Measurements from ENCODE around the gene CDC42EP5.

The CDC42EP5 gene

DNA sequence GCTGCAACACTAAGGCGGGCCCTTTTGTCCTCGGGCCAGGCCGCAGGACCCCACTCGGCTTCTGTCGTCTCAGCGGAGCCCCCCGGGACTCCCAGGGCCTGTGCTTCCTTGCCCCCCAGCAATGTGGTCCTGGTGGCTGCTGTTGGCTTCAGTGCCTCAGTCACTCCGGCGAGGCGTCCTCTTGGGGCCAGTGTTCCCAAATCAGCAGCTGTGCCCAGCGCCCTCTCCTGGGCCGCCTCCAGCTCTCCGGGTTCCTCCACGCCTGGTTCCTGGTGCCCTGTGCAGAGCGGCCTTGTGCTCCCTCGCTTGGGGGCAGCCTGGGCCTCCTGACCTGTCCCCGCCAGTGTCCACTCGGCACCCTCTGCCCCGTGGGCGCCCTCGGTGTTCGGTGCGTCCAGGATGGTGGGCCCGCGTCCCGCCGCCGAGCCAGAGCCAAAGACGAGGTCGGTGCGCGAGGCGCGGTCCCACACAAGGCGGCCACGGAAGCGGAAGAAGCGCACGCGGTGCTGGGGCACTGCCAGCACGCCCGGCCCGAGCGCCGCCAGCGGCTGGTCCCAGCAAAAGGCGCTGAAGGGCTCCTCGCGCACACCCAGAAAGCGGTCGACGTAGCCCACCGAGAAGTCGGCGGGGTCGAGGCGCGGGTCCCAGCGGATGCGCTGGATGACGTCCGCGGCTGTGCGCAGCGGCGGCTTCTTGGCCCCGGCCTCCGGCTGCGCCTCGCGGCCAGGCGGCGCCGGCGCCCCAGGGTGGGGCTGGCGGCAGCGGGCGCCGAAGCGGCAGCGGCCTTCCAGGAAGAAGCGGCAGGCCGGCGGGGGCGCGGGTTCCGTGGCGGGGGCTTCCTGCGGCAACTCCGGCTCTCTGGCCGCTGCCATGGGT lies 10.2 kb downstream of the CDC42EP5 start:
- peak overlapping the region; percentile 96 for H3K27ac ChIP-seq (replicated peaks)
- peak overlapping the region; percentile 56 for H3K4me3 ChIP-seq (replicated peaks; ENCODE audit: insufficient read depth, low read length)
- peak in 1 of 2 experiments; percentile 83 for DNase-seq (ENCODE audit: low read depth in 1 of 2, low spot score in 1 of 2)
- TF ChIP-seq POLR2AphosphoS5 (IDR thresholded peaks at IDR 0.05; ENCODE audit: low read depth) (peak; percentile 84), SPI1 (IDR thresholded peaks at IDR 0.05; ENCODE audit: borderline replicate concordance, low read depth) (no peak), GABPA (IDR thresholded peaks at IDR 0.05; ENCODE audit: low read depth) (no peak)
- TF ChIP-seq, protein P1, sequence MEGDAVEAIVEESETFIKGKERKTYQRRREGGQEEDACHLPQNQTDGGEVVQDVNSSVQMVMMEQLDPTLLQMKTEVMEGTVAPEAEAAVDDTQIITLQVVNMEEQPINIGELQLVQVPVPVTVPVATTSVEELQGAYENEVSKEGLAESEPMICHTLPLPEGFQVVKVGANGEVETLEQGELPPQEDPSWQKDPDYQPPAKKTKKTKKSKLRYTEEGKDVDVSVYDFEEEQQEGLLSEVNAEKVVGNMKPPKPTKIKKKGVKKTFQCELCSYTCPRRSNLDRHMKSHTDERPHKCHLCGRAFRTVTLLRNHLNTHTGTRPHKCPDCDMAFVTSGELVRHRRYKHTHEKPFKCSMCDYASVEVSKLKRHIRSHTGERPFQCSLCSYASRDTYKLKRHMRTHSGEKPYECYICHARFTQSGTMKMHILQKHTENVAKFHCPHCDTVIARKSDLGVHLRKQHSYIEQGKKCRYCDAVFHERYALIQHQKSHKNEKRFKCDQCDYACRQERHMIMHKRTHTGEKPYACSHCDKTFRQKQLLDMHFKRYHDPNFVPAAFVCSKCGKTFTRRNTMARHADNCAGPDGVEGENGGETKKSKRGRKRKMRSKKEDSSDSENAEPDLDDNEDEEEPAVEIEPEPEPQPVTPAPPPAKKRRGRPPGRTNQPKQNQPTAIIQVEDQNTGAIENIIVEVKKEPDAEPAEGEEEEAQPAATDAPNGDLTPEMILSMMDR (IDR thresholded peaks at IDR 0.05; ENCODE audit: insufficient read depth, low read length): peak; percentile 42
- H3K27me3 ChIP-seq (ENCODE audit: insufficient read depth, poor library complexity, severe bottlenecking): peaks cover 8% of the 10 kb centered on the region

DNA sequence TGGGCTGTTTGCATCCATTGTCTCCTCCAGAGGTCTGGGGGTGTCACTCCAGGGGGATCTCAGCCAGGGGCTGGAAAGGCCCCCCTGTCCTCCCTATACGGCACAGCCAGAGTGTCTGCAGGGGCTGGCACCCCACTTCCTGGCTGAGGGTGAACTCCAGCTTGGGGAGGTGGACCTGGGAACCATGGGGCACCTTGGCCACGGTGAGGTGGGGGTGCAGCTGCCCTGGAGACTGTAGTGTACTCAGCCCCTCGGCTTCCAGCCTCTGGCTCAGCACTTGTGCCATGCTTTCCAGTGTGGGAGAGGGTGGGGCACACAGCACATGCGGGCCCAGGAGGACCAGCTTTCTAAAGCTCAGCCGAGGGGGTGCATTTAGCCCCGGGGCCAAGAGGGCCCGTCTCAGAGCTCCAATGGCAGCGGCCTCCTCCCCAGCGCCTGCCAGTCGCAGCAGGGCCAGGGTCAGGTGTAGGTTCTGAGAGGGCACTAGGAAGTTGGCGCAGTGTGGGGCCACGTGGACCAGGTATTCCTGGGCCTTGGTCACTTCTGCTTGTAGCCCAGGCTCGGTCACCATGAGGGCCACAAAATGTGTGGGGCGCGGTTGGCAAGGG lies 10.9 kb downstream of the CDC42EP5 start:
- peak overlapping the region; percentile 56 for H3K4me3 ChIP-seq (replicated peaks; ENCODE audit: insufficient read depth, low read length)
- peak overlapping the region; percentile 96 for H3K27ac ChIP-seq (replicated peaks)
- peaks cover 5% of the 10 kb centered on the region for H3K27me3 ChIP-seq (ENCODE audit: insufficient read depth, poor library complexity, severe bottlenecking)
- peak in 1 of 2 experiments; percentile 39 for DNase-seq (ENCODE audit: low read depth in 1 of 2, low spot score in 1 of 2)
- peak; percentile 36; the same call in 1 of the 2 replicates for TF ChIP-seq POLR2AphosphoS5 (IDR thresholded peaks at IDR 0.05; ENCODE audit: low read depth)
- TF ChIP-seq, protein P2, sequence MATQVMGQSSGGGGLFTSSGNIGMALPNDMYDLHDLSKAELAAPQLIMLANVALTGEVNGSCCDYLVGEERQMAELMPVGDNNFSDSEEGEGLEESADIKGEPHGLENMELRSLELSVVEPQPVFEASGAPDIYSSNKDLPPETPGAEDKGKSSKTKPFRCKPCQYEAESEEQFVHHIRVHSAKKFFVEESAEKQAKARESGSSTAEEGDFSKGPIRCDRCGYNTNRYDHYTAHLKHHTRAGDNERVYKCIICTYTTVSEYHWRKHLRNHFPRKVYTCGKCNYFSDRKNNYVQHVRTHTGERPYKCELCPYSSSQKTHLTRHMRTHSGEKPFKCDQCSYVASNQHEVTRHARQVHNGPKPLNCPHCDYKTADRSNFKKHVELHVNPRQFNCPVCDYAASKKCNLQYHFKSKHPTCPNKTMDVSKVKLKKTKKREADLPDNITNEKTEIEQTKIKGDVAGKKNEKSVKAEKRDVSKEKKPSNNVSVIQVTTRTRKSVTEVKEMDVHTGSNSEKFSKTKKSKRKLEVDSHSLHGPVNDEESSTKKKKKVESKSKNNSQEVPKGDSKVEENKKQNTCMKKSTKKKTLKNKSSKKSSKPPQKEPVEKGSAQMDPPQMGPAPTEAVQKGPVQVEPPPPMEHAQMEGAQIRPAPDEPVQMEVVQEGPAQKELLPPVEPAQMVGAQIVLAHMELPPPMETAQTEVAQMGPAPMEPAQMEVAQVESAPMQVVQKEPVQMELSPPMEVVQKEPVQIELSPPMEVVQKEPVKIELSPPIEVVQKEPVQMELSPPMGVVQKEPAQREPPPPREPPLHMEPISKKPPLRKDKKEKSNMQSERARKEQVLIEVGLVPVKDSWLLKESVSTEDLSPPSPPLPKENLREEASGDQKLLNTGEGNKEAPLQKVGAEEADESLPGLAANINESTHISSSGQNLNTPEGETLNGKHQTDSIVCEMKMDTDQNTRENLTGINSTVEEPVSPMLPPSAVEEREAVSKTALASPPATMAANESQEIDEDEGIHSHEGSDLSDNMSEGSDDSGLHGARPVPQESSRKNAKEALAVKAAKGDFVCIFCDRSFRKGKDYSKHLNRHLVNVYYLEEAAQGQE (IDR thresholded peaks at IDR 0.05; ENCODE audit: insufficient replicate concordance, low read depth): no peak
- TF ChIP-seq, protein P1 (IDR thresholded peaks at IDR 0.05; ENCODE audit: insufficient read depth, low read length): no peak
- TF ChIP-seq GABPA (IDR thresholded peaks at IDR 0.05; ENCODE audit: low read depth): no peak
- no peak for TF ChIP-seq SPI1 (IDR thresholded peaks at IDR 0.05; ENCODE audit: borderline replicate concordance, low read depth)

DNA sequence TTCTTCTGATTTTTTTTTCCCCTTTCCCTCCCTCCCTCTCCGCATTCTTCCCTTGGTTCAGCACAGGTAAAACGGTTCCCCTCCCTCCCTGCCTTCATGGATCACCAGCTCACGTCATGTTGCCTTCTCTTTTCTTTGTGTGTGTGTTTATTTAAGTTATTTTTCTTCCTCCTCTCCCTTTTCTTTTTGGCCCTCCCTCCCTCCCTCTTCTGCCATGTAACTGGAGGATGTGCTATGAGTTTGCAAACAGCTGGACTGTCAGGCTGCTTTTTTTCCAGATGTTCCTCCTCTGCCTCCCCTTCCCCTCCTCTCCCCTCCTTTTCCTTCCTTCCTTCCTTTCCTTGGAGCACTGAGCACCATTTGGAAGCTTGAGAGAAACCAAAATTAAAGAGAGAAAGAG lies 11.5 kb downstream of the CDC42EP5 start:
- TF ChIP-seq, protein P1 (IDR thresholded peaks at IDR 0.05; ENCODE audit: insufficient read depth, low read length): no peak
- TF ChIP-seq POLR2AphosphoS5 (IDR thresholded peaks at IDR 0.05; ENCODE audit: low read depth) (no peak), GABPA (IDR thresholded peaks at IDR 0.05; ENCODE audit: low read depth) (no peak), SPI1 (IDR thresholded peaks at IDR 0.05; ENCODE audit: borderline replicate concordance, low read depth) (no peak)
- TF ChIP-seq, protein P2 (IDR thresholded peaks at IDR 0.05; ENCODE audit: insufficient replicate concordance, low read depth): no peak
- Histone ChIP-seq H3K27ac (replicated peaks) (peak overlapping the region; percentile 96), H3K27me3 (ENCODE audit: insufficient read depth, poor library complexity, severe bottlenecking) (peaks cover 5% of the 10 kb centered on the region), H3K4me3 (replicated peaks; ENCODE audit: insufficient read depth, low read length) (peak overlapping the region; percentile 56)
- DNase-seq (ENCODE audit: low read depth in 1 of 2, low spot score in 1 of 2): no peak

Data from HL-60 (cell line).